ENCODE measurements around the gene OR52B6. TPM values are rescaled to one million over a fixed set of nuclear protein-coding genes. Genes with fewer than 3 reads are reported as not detected.

OR52B6 gene
- total and polyA plus RNA-seq, 10 of the 15 experiments (the other 5 are each of a cell fraction or from before 2014, with no cell fraction given): 0.07 TPM; not detected in 9

GRCh38 chr11:5600374-5600851 lies 19.7 kb downstream of the OR52B6 start (continued):
- TF ChIP-seq PRDM15 (CRISPR knock-in tag; IDR thresholded peaks at IDR 0.05) (no peak), CEBPZ (IDR thresholded peaks at IDR 0.05; ENCODE audit: low read depth, low read length) (no peak), GATAD2B (conservative IDR thresholded peaks at IDR 0.05; ENCODE audit: low read depth) (no peak), RUNX3 (IDR thresholded peaks at IDR 0.05; ENCODE audit: low read length) (peak; percentile 41), CBX5 (IDR thresholded peaks at IDR 0.05; ENCODE audit: low read depth) (0 out of 2 replicates have a peak, but pooled peaks have one; percentile 75), JUNB (IDR thresholded peaks at IDR 0.05) (no peak), CHD2 (IDR thresholded peaks at IDR 0.05; ENCODE audit: borderline replicate concordance, low read depth, low read length) (no peak), SMC3 (IDR thresholded peaks at IDR 0.05; ENCODE audit: borderline replicate concordance, low read length) (peak; percentile 85), JUND (IDR thresholded peaks at IDR 0.05; ENCODE audit: low read depth, low read length) (no peak), NRF1 (conservative IDR thresholded peaks at IDR 0.05; ENCODE audit: low read depth, low read length) (no peak), ZZZ3 (IDR thresholded peaks at IDR 0.05; ENCODE audit: control insufficient read depth, insufficient read length, low read depth) (no peak), RAD21 (IDR thresholded peaks at IDR 0.05; ENCODE audit: insufficient read depth, low read depth, low read length) (peak; percentile 84), ZBTB33 (IDR thresholded peaks at IDR 0.05) (peak; percentile 74), EED (IDR thresholded peaks at IDR 0.05; ENCODE audit: low read depth) (no peak), E2F4 (IDR thresholded peaks at IDR 0.05; ENCODE audit: low read depth, low read length) (no peak), EP300 (IDR thresholded peaks at IDR 0.05; ENCODE audit: borderline replicate concordance in 1 of 2, control insufficient read depth in 1 of 2, low read depth in 2 of 2, low read length in 2 of 2) (no peak), GABPA (IDR thresholded peaks at IDR 0.05; ENCODE audit: low read depth) (no peak), TBL1XR1 (IDR thresholded peaks at IDR 0.05; ENCODE audit: low read depth, low read length) (no peak), SUPT20H (IDR thresholded peaks at IDR 0.05; ENCODE audit: borderline replicate concordance, control insufficient read depth, low read depth, low read length) (no peak), FOXK2 (IDR thresholded peaks at IDR 0.05) (no peak), IKZF1 (conservative IDR thresholded peaks at IDR 0.05) (no peak), SREBF1 (IDR thresholded peaks at IDR 0.05; ENCODE audit: low read length) (no peak)

Measured in GM12878 (cell line).